ENCODE measurements around the gene MCTP2.

The MCTP2 gene

GRCh38 chr15:94524565-94524964 lies 293.2 kb downstream of the MCTP2 start:
- no peak overlapping the region for H3K27ac ChIP-seq
- TF ChIP-seq ZFX (IDR thresholded peaks at IDR 0.05; ENCODE audit: borderline replicate concordance) = no peak
- TF ChIP-seq CTCF (IDR thresholded peaks at IDR 0.05) = no peak

GRCh38 chr15:94526071-94526689 lies 294.8 kb downstream of the MCTP2 start:
- no peak overlapping the region for H3K27ac ChIP-seq
- no peak for TF ChIP-seq ZFX (IDR thresholded peaks at IDR 0.05; ENCODE audit: borderline replicate concordance)
- TF ChIP-seq CTCF (IDR thresholded peaks at IDR 0.05) = peak; percentile 59

- TF ChIP-seq CTCF (IDR thresholded peaks at IDR 0.05) = no peak
- no peak for TF ChIP-seq ZFX (IDR thresholded peaks at IDR 0.05; ENCODE audit: borderline replicate concordance)
- H3K27ac ChIP-seq = no peak overlapping the region
Measured at GRCh38 chr15:94532226-94532625, 300.9 kb downstream of the MCTP2 start.
